PC-3 (cell line): ENCODE results near the gene METTL24. TPM values are rescaled to one million over a fixed set of nuclear protein-coding genes. Genes with fewer than 3 reads are reported as not detected.

Source experiments
- ATAC-seq: fragments of 200-7000 bp; cut with Tn5 transposase; 2 replicates; pipeline ENCODE4 v1.9.1; 2020; ENCODE audit warnings: mild to moderate bottlenecking, moderate library complexity
- BruUV-seq: library from RNA; stranded (reverse); fragments of 400-500 nt; replicated peaks from 2 replicates; lab custom pipeline; 2021; lab: Mats Ljungman, UMichigan
- CTCF ChIA-PET: fragments of 300-600 bp; sonication (Branson Sonifier 250); formaldehyde crosslinking; loops from one replicate; lab custom pipeline; 2022; ENCODE audit warnings: antibody characterized with exemption; lab: Charles Lee
- POLR2A ChIA-PET: fragments of 300-600 bp; sonication (Branson Sonifier 250); formaldehyde crosslinking; loops from one replicate; lab custom pipeline; 2022; ENCODE audit warnings: antibody characterized with exemption; ENCODE audit not compliant: unreplicated experiment; lab: Charles Lee
- DNase-seq: peaks from one replicate; pipeline ENCODE4 v3.0.0-alpha.2; 2015
- H2AFZ ChIP-seq: fragments of 300-600 bp; sonication (generic); 2 replicates; pipeline ENCODE4 v1.6.0; 2016; ENCODE audit warnings: antibody characterized with exemption, low read length
- H3F3A ChIP-seq: fragments of 300-600 bp; sonication (generic); one replicate; pipeline ENCODE4 v1.6.0; 2017; ENCODE audit warnings: antibody characterized with exemption, low read length, control low read depth, mild to moderate bottlenecking; ENCODE audit not compliant: unreplicated experiment
- H3K27ac ChIP-seq: fragments of 300-600 bp; sonication (generic); 2 replicates; pipeline ENCODE4 v1.5.1; 2016; ENCODE audit warnings: mild to moderate bottlenecking, low read length
- H3K27me3 ChIP-seq: fragments of 300-600 bp; sonication (generic); 2 replicates; pipeline ENCODE4 v1.6.1; 2016; ENCODE audit warnings: low read length, mixed read lengths
- H3K36me3 ChIP-seq: fragments of 300-600 bp; sonication (generic); 2 replicates; pipeline ENCODE4 v1.6.1; 2016; ENCODE audit warnings: low read depth, mixed run types, low read length, mixed read lengths
- H3K4me1 ChIP-seq: fragments of 300-600 bp; sonication (generic); 2 replicates; pipeline ENCODE4 v1.5.1; 2016; ENCODE audit warnings: low read length; ENCODE audit not compliant: insufficient read depth
- H3K4me2 ChIP-seq: fragments of 300-600 bp; sonication (generic); 2 replicates; pipeline ENCODE4 v1.6.0; 2016; ENCODE audit warnings: low read length
- H3K4me3 ChIP-seq: fragments of 300-600 bp; sonication (generic); 2 replicates; pipeline ENCODE4 v1.5.1; 2016; ENCODE audit warnings: mild to moderate bottlenecking, low read length, mixed read lengths
- H3K79me2 ChIP-seq: fragments of 300-600 bp; sonication (generic); 2 replicates; pipeline ENCODE4 v1.6.1; 2017; ENCODE audit warnings: low read length, mixed read lengths
- H3K9ac ChIP-seq: fragments of 300-600 bp; sonication (generic); 2 replicates; pipeline ENCODE4 v1.6.0; 2016; ENCODE audit warnings: mild to moderate bottlenecking, low read length
- H3K9me2 ChIP-seq: fragments of 300-600 bp; sonication (generic); replicated peaks from 2 replicates; pipeline ENCODE4 v1.6.1; 2016; ENCODE audit warnings: mixed run types, low read length, mixed read lengths
- H3K9me3 ChIP-seq: fragments of 300-600 bp; sonication (generic); 2 replicates; pipeline ENCODE4 v1.6.1; 2016; ENCODE audit warnings: low read length, mixed read lengths
- H4K20me1 ChIP-seq: fragments of 300-600 bp; sonication (generic); 2 replicates; pipeline ENCODE4 v1.6.1; 2016; ENCODE audit warnings: low read length, mixed read lengths
- EZH2 ChIP-seq: fragments of 300-600 bp; sonication (generic); IDR thresholded peaks from one replicate; pipeline ENCODE4 v1.6.1; 2017; ENCODE audit warnings: antibody characterized with exemption, mild to moderate bottlenecking, low read length; ENCODE audit not compliant: unreplicated experiment
- EZH2phosphoT487 ChIP-seq: fragments of 300-600 bp; sonication (generic); IDR thresholded peaks from 2 replicates; pipeline ENCODE4 v1.6.1; 2018; ENCODE audit warnings: mild to moderate bottlenecking, antibody characterized with exemption, low read length, borderline replicate concordance
- intact Hi-C: fragments of 100-400 bp; cut with micrococcal nuclease; formaldehyde crosslinking; loops from 2 replicates; pipeline ENCODE4 v1.9.0; 2023
- total RNA-seq: library from RNA; depleted of rRNA; stranded (reverse); fragments of >200 nt; gene quantifications from 2 replicates; pipeline ENCODE4 v1.2.3, GENCODE V29; 2014
- TF ChIP-seq, protein P1 (sequence below): fragments of 300-600 bp; sonication (generic); conservative IDR thresholded peaks from 2 replicates; pipeline ENCODE4 v1.5.1; 2017; ENCODE audit warnings: antibody characterized with exemption, low read depth, mild to moderate bottlenecking, low read length

The METTL24 gene
- total RNA-seq, 1 experiment from 2014 or later = not detected

DNA sequence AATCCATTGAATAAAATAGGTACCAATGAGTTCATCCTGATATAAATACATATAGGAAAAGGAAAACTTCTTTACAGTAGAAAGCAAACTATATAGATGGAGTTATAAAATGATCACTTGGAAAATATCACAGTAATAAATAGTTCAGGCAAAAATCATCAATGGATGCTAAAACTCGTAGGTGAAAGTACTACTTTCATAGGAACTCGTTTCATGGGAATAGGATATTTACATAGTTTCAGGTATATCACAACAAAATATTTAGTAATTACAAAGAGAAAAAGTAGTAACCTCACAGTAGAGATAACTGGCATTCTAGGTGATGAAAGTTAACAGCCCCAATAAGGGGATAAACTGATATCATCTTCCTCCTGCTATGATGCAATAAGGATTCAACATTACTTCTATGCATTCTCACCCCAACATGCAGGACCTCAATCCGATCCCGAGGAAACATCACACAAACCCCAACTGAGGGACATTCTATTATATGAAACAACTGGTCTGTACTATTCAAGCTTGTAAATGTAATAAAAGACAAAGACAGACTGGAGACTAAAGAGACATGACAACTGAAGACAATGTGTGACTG, 43.5 kb upstream of the METTL24 start:
- ChIA-PET CTCF (no interaction called here), POLR2A (no interaction called here)
- Histone ChIP-seq H3K9me3 (no peaks in the 10 kb centered on the region), H3K4me3 (no peak overlapping the region), H3K79me2 (no peaks in the 10 kb centered on the region), H4K20me1 (no peaks in the 10 kb centered on the region), H3K9ac (no peak overlapping the region), H3K27me3 (no peaks in the 10 kb centered on the region), H3K9me2 (no peaks in the 10 kb centered on the region), H3K4me1 (no peaks in the 10 kb centered on the region), H3F3A (no peaks in the 10 kb centered on the region), H3K27ac (no peak overlapping the region), H2AFZ (no peak overlapping the region), H3K4me2 (no peak overlapping the region), H3K36me3 (no peaks in the 10 kb centered on the region)
- no TSS peak for BruUV-seq
- no peak for ATAC-seq
- intact Hi-C loops = no loop called here
- TF ChIP-seq EZH2 (no peak), EZH2phosphoT487 (no peak)
- TF ChIP-seq, protein P1, sequence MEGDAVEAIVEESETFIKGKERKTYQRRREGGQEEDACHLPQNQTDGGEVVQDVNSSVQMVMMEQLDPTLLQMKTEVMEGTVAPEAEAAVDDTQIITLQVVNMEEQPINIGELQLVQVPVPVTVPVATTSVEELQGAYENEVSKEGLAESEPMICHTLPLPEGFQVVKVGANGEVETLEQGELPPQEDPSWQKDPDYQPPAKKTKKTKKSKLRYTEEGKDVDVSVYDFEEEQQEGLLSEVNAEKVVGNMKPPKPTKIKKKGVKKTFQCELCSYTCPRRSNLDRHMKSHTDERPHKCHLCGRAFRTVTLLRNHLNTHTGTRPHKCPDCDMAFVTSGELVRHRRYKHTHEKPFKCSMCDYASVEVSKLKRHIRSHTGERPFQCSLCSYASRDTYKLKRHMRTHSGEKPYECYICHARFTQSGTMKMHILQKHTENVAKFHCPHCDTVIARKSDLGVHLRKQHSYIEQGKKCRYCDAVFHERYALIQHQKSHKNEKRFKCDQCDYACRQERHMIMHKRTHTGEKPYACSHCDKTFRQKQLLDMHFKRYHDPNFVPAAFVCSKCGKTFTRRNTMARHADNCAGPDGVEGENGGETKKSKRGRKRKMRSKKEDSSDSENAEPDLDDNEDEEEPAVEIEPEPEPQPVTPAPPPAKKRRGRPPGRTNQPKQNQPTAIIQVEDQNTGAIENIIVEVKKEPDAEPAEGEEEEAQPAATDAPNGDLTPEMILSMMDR = no peak
- no peak for DNase-seq

DNA sequence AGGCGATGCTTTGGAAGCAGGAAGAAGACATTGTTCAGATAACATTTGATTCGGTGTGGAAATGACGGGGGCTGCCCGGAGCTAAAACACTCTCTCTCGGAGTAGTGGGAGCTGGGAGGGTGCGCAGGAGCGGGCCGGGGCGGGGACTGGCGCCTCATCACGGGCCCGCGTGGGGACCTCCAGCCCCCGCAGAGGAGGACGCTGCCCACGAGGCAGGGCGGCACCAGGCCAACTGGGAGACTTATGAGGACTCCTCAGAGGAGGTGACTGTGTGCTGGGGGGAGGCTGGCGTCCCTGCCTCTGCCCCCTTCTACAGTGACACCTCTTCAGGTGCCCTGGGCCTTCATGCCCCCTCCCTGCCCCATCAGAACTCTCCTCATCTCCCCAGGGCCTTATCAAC, 42.1 kb upstream of the METTL24 start:
- H3K4me2 ChIP-seq = no peak overlapping the region
- DNase-seq = no peak

More for the DNA sequence above, 42.1 kb upstream of the METTL24 start:
- POLR2A ChIA-PET = no interaction called here
- intact Hi-C loops = no loop called here
- Histone ChIP-seq H3F3A (no peaks in the 10 kb centered on the region), H3K9me3 (no peaks in the 10 kb centered on the region), H4K20me1 (no peaks in the 10 kb centered on the region), H3K4me3 (no peak overlapping the region), H3K27me3 (no peaks in the 10 kb centered on the region), H3K27ac (no peak overlapping the region), H3K36me3 (no peaks in the 10 kb centered on the region), H2AFZ (no peak overlapping the region), H3K9me2 (no peaks in the 10 kb centered on the region), H3K79me2 (no peaks in the 10 kb centered on the region), H3K9ac (no peak overlapping the region), H3K4me1 (no peaks in the 10 kb centered on the region)
- BruUV-seq = no TSS peak
- ATAC-seq = no peak
- CTCF ChIA-PET = no interaction called here
- TF ChIP-seq, protein P1 = no peak
- TF ChIP-seq EZH2 = no peak
- no peak for TF ChIP-seq EZH2phosphoT487
